GM19467 (cell line): Measurements from ENCODE around the gene ENC1.
"Not testable (repeated sequence)": the region's sequence is repeated elsewhere in the genome, so short reads cannot be mapped to it uniquely, and the experiment has no call there.

Experiments used
- ATAC-seq: cut with Tn5 transposase; IDR thresholded peaks from one replicate; pipeline ENCODE4 v1.9.1; 2021; ENCODE audit warnings: mild to moderate bottlenecking, moderate library complexity; ENCODE audit not compliant: unreplicated experiment

Gene ENC1

GRCh38 chr5:74640450-74640953 is at the start of gene ENC1:
Gene ENC1, minus strand, starts transcription at chr5:74640728. Its CDS starts 4,243 bp downstream, at chr5:74636485.
- peak; percentile 66 for ATAC-seq

- no peak for ATAC-seq
These were observed 46.6 kb upstream of the ENC1 start for GRCh38 chr5:74686962-74687751.

GRCh38 chr5:74685979-74686631 is 45.6 kb upstream of the ENC1 start:
- ATAC-seq, result peak; percentile 43

- peak; percentile 90 for ATAC-seq
These were observed 44.6 kb upstream of the ENC1 start, which contains the start of gene HEXB for GRCh38 chr5:74684900-74685851. Gene HEXB, plus strand, starts transcription at chr5:74685233. Its CDS starts 28 bp downstream, at chr5:74685261.

GRCh38 chr5:74679966-74680365 is 39.4 kb upstream of the ENC1 start:
- ATAC-seq, result no peak

- not testable (repeated sequence) for ATAC-seq
These were observed 38.8 kb upstream of the ENC1 start for GRCh38 chr5:74679300-74679699.

GRCh38 chr5:74678123-74678522 is 37.6 kb upstream of the ENC1 start:
- ATAC-seq, result not testable (repeated sequence)

GRCh38 chr5:74676466-74676865 is 35.9 kb upstream of the ENC1 start:
- not testable (repeated sequence) for ATAC-seq

GRCh38 chr5:74673011-74673790 is 32.7 kb upstream of the ENC1 start:
- no peak for ATAC-seq

- no peak for ATAC-seq
These were observed 31.8 kb upstream of the ENC1 start for GRCh38 chr5:74672215-74672877.

- no peak for ATAC-seq
These were observed 30.0 kb upstream of the ENC1 start for GRCh38 chr5:74670396-74671038.

- ATAC-seq, result no peak
These were observed 29.3 kb upstream of the ENC1 start for GRCh38 chr5:74669821-74670220.

GRCh38 chr5:74667396-74667795 is 26.9 kb upstream of the ENC1 start:
- ATAC-seq, result no peak

- ATAC-seq, result no peak
These were observed 25.3 kb upstream of the ENC1 start for GRCh38 chr5:74665816-74666215.

GRCh38 chr5:74665273-74665672 is 24.7 kb upstream of the ENC1 start:
- ATAC-seq, result no peak

- no peak for ATAC-seq
These were observed 24.0 kb upstream of the ENC1 start for GRCh38 chr5:74664551-74664950.

GRCh38 chr5:74660873-74661272 is 20.3 kb upstream of the ENC1 start:
- no peak for ATAC-seq

- no peak for ATAC-seq
These were observed 19.6 kb upstream of the ENC1 start for GRCh38 chr5:74660140-74660539.

- no peak for ATAC-seq
These were observed 18.6 kb upstream of the ENC1 start for GRCh38 chr5:74659172-74659571.
